Calu3 (cell line): ENCODE data around the gene YPEL3. TPM values are rescaled to one million over a fixed set of nuclear protein-coding genes. Genes with fewer than 3 reads are reported as not detected.

Experiments
- BruUV-seq: library from RNA; stranded (reverse); fragments of 400-500 nt; replicated peaks from 2 replicates; lab custom pipeline; 2021; lab: Mats Ljungman, UMichigan
- CTCF ChIA-PET: fragments of 300-600 bp; sonication (Branson Sonifier 250); formaldehyde crosslinking; loops from one replicate; lab custom pipeline; 2022; ENCODE audit warnings: antibody characterized with exemption; lab: Charles Lee
- DNase-seq: peaks from one replicate; pipeline ENCODE4 v3.0.0; 2022
- H3K27ac Mint-ChIP-seq: one replicate; pipeline ENCODE4 v1.8.0; 2022; ENCODE audit warnings: mixed read lengths; ENCODE audit not compliant: unreplicated experiment
- H3K27me3 Mint-ChIP-seq: one replicate; pipeline ENCODE4 v1.8.0; 2022; ENCODE audit warnings: mixed read lengths; ENCODE audit not compliant: unreplicated experiment
- H3K36me3 Mint-ChIP-seq: one replicate; pipeline ENCODE4 v1.8.0; 2022; ENCODE audit warnings: mild to moderate bottlenecking, moderate library complexity, mixed read lengths; ENCODE audit not compliant: insufficient read depth, unreplicated experiment
- H3K4me1 Mint-ChIP-seq: one replicate; pipeline ENCODE4 v1.8.0; 2022; ENCODE audit warnings: mild to moderate bottlenecking, low read depth, mixed read lengths; ENCODE audit not compliant: unreplicated experiment
- H3K4me3 Mint-ChIP-seq: one replicate; pipeline ENCODE4 v1.8.0; 2022; ENCODE audit warnings: mild to moderate bottlenecking, low read depth, moderate library complexity, mixed read lengths; ENCODE audit not compliant: unreplicated experiment
- H3K9me3 Mint-ChIP-seq: one replicate; pipeline ENCODE4 v1.8.0; 2022; ENCODE audit warnings: low read depth, mixed read lengths; ENCODE audit not compliant: unreplicated experiment
- intact Hi-C: fragments of 100-400 bp; cut with micrococcal nuclease; formaldehyde crosslinking; loops from one replicate; pipeline ENCODE4 v1.10.0; 2022; ENCODE audit not compliant: unreplicated experiment
- total RNA-seq: library from RNA; stranded (reverse); gene quantifications from 2 replicates; pipeline ENCODE4 v1.2.3, GENCODE V29; 2022
- TF ChIP-seq, protein P1 (sequence below): fragments of 200-600 bp; IDR thresholded peaks from one replicate; pipeline ENCODE4 v1.8.0; 2022; ENCODE audit warnings: antibody characterized with exemption; ENCODE audit not compliant: unreplicated experiment

Gene YPEL3
- total RNA-seq, 1 experiment from 2014 or later = 21.1 TPM

DNA sequence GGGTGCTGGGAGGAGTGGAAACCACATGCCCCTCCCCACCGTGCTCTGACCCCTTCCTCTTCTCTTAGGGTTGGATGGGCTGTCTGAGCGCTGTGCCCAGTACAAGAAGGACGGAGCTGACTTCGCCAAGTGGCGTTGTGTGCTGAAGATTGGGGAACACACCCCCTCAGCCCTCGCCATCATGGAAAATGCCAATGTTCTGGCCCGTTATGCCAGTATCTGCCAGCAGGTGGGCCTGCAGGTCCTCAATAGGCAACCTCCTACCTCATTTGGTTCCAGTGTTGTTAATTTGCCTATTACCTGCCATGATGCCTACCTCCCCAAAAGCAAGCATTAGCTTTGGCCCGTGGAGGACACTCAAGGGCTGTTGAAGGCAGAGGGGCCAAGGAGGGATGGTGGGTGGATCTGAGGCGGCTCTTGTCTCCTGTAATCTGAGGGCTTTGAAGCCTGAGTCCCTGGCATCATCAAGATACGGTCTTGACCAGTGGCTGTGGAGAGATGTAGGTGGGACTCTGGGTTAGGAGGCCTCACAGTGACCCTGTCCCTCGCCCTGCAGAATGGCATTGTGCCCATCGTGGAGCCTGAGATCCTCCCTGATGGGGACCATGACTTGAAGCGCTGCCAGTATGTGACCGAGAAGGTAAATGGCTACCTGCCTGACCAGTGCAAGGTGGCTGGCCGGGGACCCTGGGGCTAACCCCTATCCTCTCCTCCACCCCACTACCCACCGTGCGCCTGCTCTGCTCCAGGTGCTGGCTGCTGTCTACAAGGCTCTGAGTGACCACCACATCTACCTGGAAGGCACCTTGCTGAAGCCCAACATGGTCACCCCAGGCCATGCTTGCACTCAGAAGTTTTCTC is 27.0 kb downstream of the YPEL3 start:
- H3K36me3 Mint-ChIP-seq = peaks cover 97% of the 10 kb centered on the region
- no peaks in the 10 kb centered on the region for H3K9me3 Mint-ChIP-seq
- no peaks in the 10 kb centered on the region for H3K27me3 Mint-ChIP-seq
- CTCF ChIA-PET = interaction anchor here (1.1 kb wide), 1 partner anchor 11 kb away, joined by 4 read pairs; no protein-coding TSS in a partner anchor
- H3K4me3 Mint-ChIP-seq = peak overlapping the region; percentile 40
- H3K27ac Mint-ChIP-seq = peak overlapping the region; percentile 67
- peak; percentile 70 for DNase-seq
- TF ChIP-seq, protein P1, sequence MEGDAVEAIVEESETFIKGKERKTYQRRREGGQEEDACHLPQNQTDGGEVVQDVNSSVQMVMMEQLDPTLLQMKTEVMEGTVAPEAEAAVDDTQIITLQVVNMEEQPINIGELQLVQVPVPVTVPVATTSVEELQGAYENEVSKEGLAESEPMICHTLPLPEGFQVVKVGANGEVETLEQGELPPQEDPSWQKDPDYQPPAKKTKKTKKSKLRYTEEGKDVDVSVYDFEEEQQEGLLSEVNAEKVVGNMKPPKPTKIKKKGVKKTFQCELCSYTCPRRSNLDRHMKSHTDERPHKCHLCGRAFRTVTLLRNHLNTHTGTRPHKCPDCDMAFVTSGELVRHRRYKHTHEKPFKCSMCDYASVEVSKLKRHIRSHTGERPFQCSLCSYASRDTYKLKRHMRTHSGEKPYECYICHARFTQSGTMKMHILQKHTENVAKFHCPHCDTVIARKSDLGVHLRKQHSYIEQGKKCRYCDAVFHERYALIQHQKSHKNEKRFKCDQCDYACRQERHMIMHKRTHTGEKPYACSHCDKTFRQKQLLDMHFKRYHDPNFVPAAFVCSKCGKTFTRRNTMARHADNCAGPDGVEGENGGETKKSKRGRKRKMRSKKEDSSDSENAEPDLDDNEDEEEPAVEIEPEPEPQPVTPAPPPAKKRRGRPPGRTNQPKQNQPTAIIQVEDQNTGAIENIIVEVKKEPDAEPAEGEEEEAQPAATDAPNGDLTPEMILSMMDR = peak; percentile 82
- intact Hi-C loops = no loop called here
- BruUV-seq = no TSS peak
- H3K4me1 Mint-ChIP-seq = peaks cover 31% of the 10 kb centered on the region

DNA sequence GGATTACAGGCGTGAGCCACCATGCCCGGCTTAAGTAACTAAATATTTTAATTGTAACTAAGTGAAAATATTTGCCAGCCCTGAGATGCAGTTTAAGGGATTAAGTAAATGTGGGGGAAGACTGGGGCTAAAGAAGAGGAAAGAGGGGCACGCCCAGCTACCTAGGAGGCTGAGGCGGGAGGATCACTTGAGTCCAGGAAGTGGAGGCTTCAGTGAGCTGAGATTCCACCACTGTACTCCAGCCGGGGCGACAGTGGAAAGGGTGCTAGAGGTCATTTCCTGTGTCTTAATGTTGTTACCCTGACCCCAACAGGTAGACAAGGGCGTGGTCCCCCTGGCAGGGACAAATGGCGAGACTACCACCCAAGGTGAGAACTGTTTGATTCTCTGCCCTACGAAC is 27.7 kb downstream of the YPEL3 start:
- H3K36me3 Mint-ChIP-seq = peaks cover 98% of the 10 kb centered on the region
- CTCF ChIA-PET = interaction anchor here (1.1 kb wide), 1 partner anchor 11 kb away, joined by 4 read pairs; no protein-coding TSS in a partner anchor
- DNase-seq = no peak

DNA sequence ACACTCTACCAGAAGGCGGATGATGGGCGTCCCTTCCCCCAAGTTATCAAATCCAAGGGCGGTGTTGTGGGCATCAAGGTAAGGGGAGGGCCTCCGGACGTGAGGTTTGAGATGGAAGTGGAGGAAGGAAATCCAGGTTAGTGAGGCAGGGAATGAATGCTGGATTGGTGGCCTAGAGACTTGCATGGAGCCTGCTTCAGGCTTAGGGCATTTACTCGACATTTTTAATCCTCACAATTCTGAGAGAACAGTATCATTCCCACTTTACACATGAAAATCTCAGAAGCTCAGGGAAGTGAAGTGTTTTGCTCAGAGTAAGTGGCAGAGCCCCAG is 28.5 kb downstream of the YPEL3 start:
- H3K36me3 Mint-ChIP-seq = peaks cover 92% of the 10 kb centered on the region
- DNase-seq = no peak
- no peaks in the 10 kb centered on the region for H3K9me3 Mint-ChIP-seq
- intact Hi-C loops = no loop called here
- TF ChIP-seq, protein P1 = no peak
- H3K27ac Mint-ChIP-seq = peak overlapping the region; percentile 87
- CTCF ChIA-PET = interaction anchor here (3.3 kb wide), 1 partner anchor 25 kb away, joined by 20 read pairs; the partner anchor contains the start of gene TBX6
- peak overlapping the region; percentile 83 for H3K4me3 Mint-ChIP-seq
- H3K4me1 Mint-ChIP-seq = peaks cover 39% of the 10 kb centered on the region
- BruUV-seq = no TSS peak
- H3K27me3 Mint-ChIP-seq = no peaks in the 10 kb centered on the region

More for the DNA sequence above, 27.7 kb downstream of the YPEL3 start:
- no TSS peak for BruUV-seq
- H3K4me1 Mint-ChIP-seq = peaks cover 37% of the 10 kb centered on the region
- no peaks in the 10 kb centered on the region for H3K9me3 Mint-ChIP-seq
- H3K27me3 Mint-ChIP-seq = no peaks in the 10 kb centered on the region
- intact Hi-C loops = no loop called here
- TF ChIP-seq, protein P1 = no peak
- H3K4me3 Mint-ChIP-seq = peak overlapping the region; percentile 40
- H3K27ac Mint-ChIP-seq = peak overlapping the region; percentile 60

DNA sequence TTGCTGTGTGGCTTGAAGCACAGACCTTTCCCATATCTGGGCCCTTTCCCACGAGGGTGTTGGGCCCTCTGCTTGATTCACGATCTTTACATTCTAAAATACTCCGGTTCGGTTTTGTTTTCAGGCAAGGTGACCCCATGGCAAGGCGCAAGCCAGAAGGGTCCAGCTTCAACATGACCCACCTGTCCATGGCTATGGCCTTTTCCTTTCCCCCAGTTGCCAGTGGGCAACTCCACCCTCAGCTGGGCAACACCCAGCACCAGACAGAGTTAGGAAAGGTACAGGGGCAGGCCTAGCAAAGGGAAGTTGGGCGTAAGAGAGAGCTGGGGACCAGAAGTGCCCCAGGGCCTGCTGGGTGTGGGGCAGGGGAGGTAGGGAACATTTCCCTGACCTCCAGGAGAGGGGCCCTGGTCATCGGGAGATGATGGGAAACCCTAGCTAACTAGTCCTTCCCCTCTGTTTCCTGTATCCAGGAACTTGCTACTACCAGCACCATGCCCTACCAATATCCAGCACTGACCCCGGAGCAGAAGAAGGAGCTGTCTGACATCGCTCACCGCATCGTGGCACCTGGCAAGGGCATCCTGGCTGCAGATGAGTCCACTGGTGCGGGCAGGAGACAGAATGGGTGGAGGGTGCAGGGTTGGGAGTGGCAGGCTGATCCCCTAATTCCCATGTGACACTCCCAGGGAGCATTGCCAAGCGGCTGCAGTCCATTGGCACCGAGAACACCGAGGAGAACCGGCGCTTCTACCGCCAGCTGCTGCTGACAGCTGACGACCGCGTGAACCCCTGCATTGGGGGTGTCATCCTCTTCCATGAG is 29.0 kb downstream of the YPEL3 start:
- intact Hi-C loops = no loop called here
- peaks cover 87% of the 10 kb centered on the region for H3K36me3 Mint-ChIP-seq

More for the DNA sequence above, 29.0 kb downstream of the YPEL3 start:
- TF ChIP-seq, protein P1 = no peak
- H3K9me3 Mint-ChIP-seq = no peaks in the 10 kb centered on the region
- peak overlapping the region; percentile 87 for H3K27ac Mint-ChIP-seq
- BruUV-seq = no TSS peak
- no peak for DNase-seq
- peak overlapping the region; percentile 83 for H3K4me3 Mint-ChIP-seq
- CTCF ChIA-PET = interaction anchor here (3.3 kb wide), 1 partner anchor 25 kb away, joined by 20 read pairs; the partner anchor contains the start of gene TBX6
- H3K4me1 Mint-ChIP-seq = peaks cover 39% of the 10 kb centered on the region
- H3K27me3 Mint-ChIP-seq = no peaks in the 10 kb centered on the region
